GM12874 (cell line): ENCODE data around the gene BTN1A1.

Experiments used
- CTCF ChIP-seq: IDR thresholded peaks from 2 replicates; pipeline ENCODE4 v1.5.1; 2011; ENCODE audit warnings: low read depth, mild to moderate bottlenecking, control low read depth, low read length, moderate library complexity; ENCODE audit not compliant: insufficient read depth

The BTN1A1 gene

GRCh38 chr6:26478100-26478984 is 21.8 kb upstream of the BTN1A1 start:
- no peak for TF ChIP-seq CTCF

GRCh38 chr6:26478985-26479278 is 21.2 kb upstream of the BTN1A1 start:
- no peak for TF ChIP-seq CTCF

GRCh38 chr6:26482338-26482737 is 17.8 kb upstream of the BTN1A1 start:
- TF ChIP-seq CTCF: no peak

- TF ChIP-seq CTCF: no peak
These were observed 16.4 kb upstream of the BTN1A1 start for GRCh38 chr6:26483727-26484126.

- no peak for TF ChIP-seq CTCF
These were observed 15.9 kb upstream of the BTN1A1 start for GRCh38 chr6:26484161-26484560.

GRCh38 chr6:26485112-26485780 is 14.9 kb upstream of the BTN1A1 start:
- no peak for TF ChIP-seq CTCF

GRCh38 chr6:26486358-26486757 is 13.7 kb upstream of the BTN1A1 start:
- no peak for TF ChIP-seq CTCF
